SH-SY5Y (cell line): ENCODE data around the gene SMIM5.

ENCODE experiments used
- GATA2 ChIP-seq: IDR thresholded peaks from 2 replicates; pipeline ENCODE4 v1.6.1; 2011; ENCODE audit warnings: mild to moderate bottlenecking, low read depth, low read length
- GATA3 ChIP-seq: IDR thresholded peaks from 2 replicates; pipeline ENCODE4 v1.6.1; 2011; ENCODE audit warnings: low read depth, mild to moderate bottlenecking, low read length, moderate library complexity

DNA sequence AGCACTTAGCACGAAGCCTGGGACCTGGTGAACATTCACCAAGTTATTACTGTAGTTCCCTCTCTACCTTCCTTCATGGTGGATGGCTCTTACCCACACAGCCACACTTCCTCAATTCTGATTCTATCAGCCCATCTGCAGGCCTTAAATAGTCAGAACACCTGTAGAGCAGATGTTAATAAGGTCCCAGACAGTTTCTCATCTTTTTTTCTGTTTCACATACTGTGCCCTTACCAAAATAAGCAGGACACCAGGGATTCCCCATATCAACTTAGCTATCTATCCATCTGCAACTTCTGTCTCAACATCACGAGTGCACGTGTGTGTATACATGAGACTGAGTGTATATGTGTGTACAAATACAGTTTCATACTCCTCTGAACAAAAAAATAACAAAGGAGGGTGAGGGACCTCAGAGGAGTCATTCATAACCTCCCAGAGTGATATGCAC lies 30.9 kb downstream of the SMIM5 start:
- TF ChIP-seq GATA2 = no peak
- no peak for TF ChIP-seq GATA3
